HEK293 (cell line): Measurements from ENCODE around the gene NUDCD3.

Experiments used
- CTCF ChIA-PET: fragments of 350-600 bp; formaldehyde crosslinking; extraction: SDS; loops from one replicate; lab custom pipeline; 2021; ENCODE audit warnings: antibody characterized with exemption; lab: Yijun Ruan, JAX
- POLR2A ChIA-PET: fragments of 300-600 bp; formaldehyde crosslinking; extraction: SDS; loops from one replicate; lab custom pipeline; 2020; ENCODE audit warnings: antibody characterized with exemption, inconsistent platforms; lab: Yijun Ruan, JAX
- H3K27ac ChIP-seq: fragments of 200-500 bp; sonication (Bioruptor generic); 2 replicates; pipeline ENCODE4 v1.5.1; 2014; ENCODE audit warnings: low read depth, low read length, control low read depth, inconsistent platforms; ENCODE audit errors: extremely low read depth
- H3K36me3 ChIP-seq, 2 experiments: fragments of 200-500 bp in 1 of 2; sonication (Bioruptor generic) in 1 of 2; 1 replicate in 1 of 2; 2 replicates in 1 of 2; pipeline ENCODE4 v1.5.1; 2014 to 2017; ENCODE audit warnings: inconsistent platforms in 2 of 2, low read length in 2 of 2; ENCODE audit not compliant: control insufficient read depth in 2 of 2, insufficient read depth in 1 of 2
- H3K4me1 ChIP-seq: fragments of 200-500 bp; sonication (Bioruptor generic); 2 replicates; pipeline ENCODE4 v1.5.1; 2014; ENCODE audit warnings: mild to moderate bottlenecking, low read length, inconsistent platforms; ENCODE audit not compliant: control insufficient read depth, insufficient read depth
- H3K4me3 ChIP-seq: 2 replicates; pipeline ENCODE4 v1.5.1; 2011; ENCODE audit warnings: low read depth, mild to moderate bottlenecking, control low read depth, low read length, moderate library complexity
- H3K9me3 ChIP-seq: fragments of 200-500 bp; sonication (Bioruptor generic); 2 replicates; pipeline ENCODE4 v1.5.1; 2014; ENCODE audit warnings: low read depth, low read length, inconsistent platforms; ENCODE audit not compliant: control insufficient read depth, insufficient read depth
- BCL11A ChIP-seq: fragments of 450-650 bp; formaldehyde crosslinking; IDR thresholded peaks from 2 replicates; pipeline ENCODE4 v1.5.1; 2016; ENCODE audit warnings: low read depth, missing biosample characterization, missing genetic modification characterization
- RBAK ChIP-seq: fragments of 450-650 bp; formaldehyde crosslinking; IDR thresholded peaks from 2 replicates; pipeline ENCODE4 v1.5.1; 2016; ENCODE audit warnings: missing biosample characterization, missing genetic modification characterization
- SCRT1 ChIP-seq: fragments of 450-650 bp; formaldehyde crosslinking; IDR thresholded peaks from 2 replicates; pipeline ENCODE4 v1.5.1; 2016; ENCODE audit warnings: missing biosample characterization, missing genetic modification characterization, borderline replicate concordance
- SETDB1 ChIP-seq: IDR thresholded peaks from one replicate; pipeline ENCODE4 v1.6.1; 2017; ENCODE audit warnings: mild to moderate bottlenecking, low read length, moderate library complexity, mixed read lengths; ENCODE audit not compliant: insufficient read length
- YY1 ChIP-seq: fragments of 450-650 bp; formaldehyde crosslinking; IDR thresholded peaks from 2 replicates; pipeline ENCODE4 v1.5.1; 2018; ENCODE audit warnings: missing biosample characterization, missing genetic modification characterization
- ZBTB26 ChIP-seq: fragments of 450-650 bp; formaldehyde crosslinking; optimal IDR thresholded peaks from 2 replicates; pipeline ENCODE3; 2016; ENCODE audit warnings: missing biosample characterization, mild to moderate bottlenecking, missing genetic modification characterization
- ZEB2 ChIP-seq: fragments of 450-650 bp; formaldehyde crosslinking; IDR thresholded peaks from 2 replicates; pipeline ENCODE4 v1.5.1; 2016; ENCODE audit warnings: missing biosample characterization, missing genetic modification characterization
- ZNF157 ChIP-seq: fragments of 450-650 bp; formaldehyde crosslinking; IDR thresholded peaks from 2 replicates; pipeline ENCODE4 v1.5.1; 2016; ENCODE audit warnings: missing biosample characterization, missing genetic modification characterization
- ZNF174 ChIP-seq: fragments of 450-650 bp; formaldehyde crosslinking; IDR thresholded peaks from 2 replicates; pipeline ENCODE4 v1.5.0; 2017; ENCODE audit warnings: missing biosample characterization, mild to moderate bottlenecking, missing genetic modification characterization
- ZNF24 ChIP-seq: fragments of 450-650 bp; formaldehyde crosslinking; IDR thresholded peaks from 2 replicates; pipeline ENCODE4 v1.5.1; 2016; ENCODE audit warnings: missing biosample characterization, missing genetic modification characterization
- ZNF26 ChIP-seq: fragments of 450-650 bp; formaldehyde crosslinking; IDR thresholded peaks from 2 replicates; pipeline ENCODE4 v1.5.1; 2016; ENCODE audit warnings: missing biosample characterization, missing genetic modification characterization
- ZNF335 ChIP-seq: fragments of 450-650 bp; formaldehyde crosslinking; conservative IDR thresholded peaks from 2 replicates; pipeline ENCODE4 v1.5.1; 2016; ENCODE audit warnings: missing biosample characterization, missing genetic modification characterization
- ZNF362 ChIP-seq: fragments of 450-650 bp; formaldehyde crosslinking; IDR thresholded peaks from 2 replicates; pipeline ENCODE4 v1.5.1; 2016; ENCODE audit warnings: missing biosample characterization, missing genetic modification characterization
- ZNF449 ChIP-seq: fragments of 450-650 bp; formaldehyde crosslinking; IDR thresholded peaks from 2 replicates; pipeline ENCODE4 v1.5.1; 2017; ENCODE audit warnings: missing biosample characterization, mild to moderate bottlenecking, missing genetic modification characterization, moderate library complexity
- ZNF560 ChIP-seq: fragments of 450-650 bp; formaldehyde crosslinking; IDR thresholded peaks from 2 replicates; pipeline ENCODE4 v1.5.1; 2017; ENCODE audit warnings: missing biosample characterization, missing genetic modification characterization, borderline replicate concordance
- ZNF654 ChIP-seq: fragments of 450-650 bp; formaldehyde crosslinking; IDR thresholded peaks from 2 replicates; pipeline ENCODE4 v1.5.1; 2016; ENCODE audit warnings: low read depth, missing biosample characterization, missing genetic modification characterization
- ZNF843 ChIP-seq: fragments of 450-650 bp; formaldehyde crosslinking; IDR thresholded peaks from 2 replicates; pipeline ENCODE4 v1.5.1; 2016; ENCODE audit warnings: missing biosample characterization, missing genetic modification characterization
- ZSCAN4 ChIP-seq: fragments of 450-650 bp; formaldehyde crosslinking; IDR thresholded peaks from 2 replicates; pipeline ENCODE4 v1.5.1; 2017; ENCODE audit warnings: missing biosample characterization, missing genetic modification characterization

Gene NUDCD3

GRCh38 chr7:44482502-44483485 is 7.7 kb downstream of the NUDCD3 start:
- ChIA-PET POLR2A (no interaction called here), CTCF (interaction anchor here (0.8 kb wide), 1 partner anchor 52 kb away, joined by 3 read pairs; no protein-coding TSS in a partner anchor)
- H3K4me3 ChIP-seq = no peak overlapping the region
- peaks cover 70% of the 10 kb centered on the region in 2 experiments for H3K36me3 ChIP-seq
- TF ChIP-seq ZNF362 (tag by site-specific recombination) = 0 out of 2 replicates have a peak, but pooled peaks have one; percentile 48
- TF ChIP-seq ZSCAN4 (tag by site-specific recombination) = peak; percentile 32; the same call in 1 of the 2 replicates
- peak; percentile 94 for TF ChIP-seq ZNF26
- TF ChIP-seq SETDB1 = peak; percentile 78
- no peak for TF ChIP-seq ZNF174
- no peak overlapping the region for H3K27ac ChIP-seq
- no peaks in the 10 kb centered on the region for H3K4me1 ChIP-seq
- H3K9me3 ChIP-seq = no peaks in the 10 kb centered on the region

GRCh38 chr7:44477938-44478337 is 12.5 kb downstream of the NUDCD3 start:
- Histone ChIP-seq H3K36me3 (peaks cover 67 to 69% of the 10 kb centered on the region in 2 experiments), H3K27ac (no peak overlapping the region), H3K9me3 (no peaks in the 10 kb centered on the region), H3K4me1 (peaks cover 4% of the 10 kb centered on the region), H3K4me3 (no peak overlapping the region)
- CTCF ChIA-PET = interaction anchor here (0.6 to 1.2 kb wide), 9 partner anchors 9 to 535 kb away, joined by 3 to 6 read pairs (median 4); no protein-coding TSS in a partner anchor
- POLR2A ChIA-PET = no interaction called here
- TF ChIP-seq ZEB2 (tag by site-specific recombination) = no peak
- no peak for TF ChIP-seq ZNF654 (tag by site-specific recombination)
- TF ChIP-seq ZSCAN4 (tag by site-specific recombination) = no peak
- TF ChIP-seq SCRT1 (tag by site-specific recombination) = no peak
- TF ChIP-seq ZNF335 (tag by site-specific recombination) = 0 out of 2 replicates have a peak, but pooled peaks have one; percentile 7
- TF ChIP-seq ZNF560 (tag by site-specific recombination) = no peak
- no peak for TF ChIP-seq ZBTB26
- TF ChIP-seq ZNF362 (tag by site-specific recombination) = peak; percentile 60; the same call in 1 of the 2 replicates
- no peak for TF ChIP-seq ZNF157 (tag by site-specific recombination)
- no peak for TF ChIP-seq BCL11A (tag by site-specific recombination)
- no peak for TF ChIP-seq ZNF449 (tag by site-specific recombination)
- TF ChIP-seq YY1 = no peak
- no peak for TF ChIP-seq RBAK
- TF ChIP-seq ZNF24 = no peak
- no peak for TF ChIP-seq ZNF843 (tag by site-specific recombination)
